Activated CD4-positive, alpha-beta T cell treated with anti-CD3 and anti-CD28 coated beads for 24 hours (primary cell): ENCODE results near the gene PIK3R6.
"Not testable (repeated sequence)": the region's sequence is repeated elsewhere in the genome, so short reads cannot be mapped to it uniquely, and the experiment has no call there.

Source experiments
- DNase-seq, 2 donors: peaks; one replicate each; pipeline ENCODE4 v3.0.0-alpha.2; 2020; ENCODE audit warnings: low read depth in 2 of 2

The PIK3R6 gene

GRCh38 chr17:8875436-8875835, 8.0 kb upstream of the PIK3R6 start:
- no peak for DNase-seq

- DNase-seq: no peak
These were observed 6.6 kb upstream of the PIK3R6 start for GRCh38 chr17:8873801-8874715.

DNA sequence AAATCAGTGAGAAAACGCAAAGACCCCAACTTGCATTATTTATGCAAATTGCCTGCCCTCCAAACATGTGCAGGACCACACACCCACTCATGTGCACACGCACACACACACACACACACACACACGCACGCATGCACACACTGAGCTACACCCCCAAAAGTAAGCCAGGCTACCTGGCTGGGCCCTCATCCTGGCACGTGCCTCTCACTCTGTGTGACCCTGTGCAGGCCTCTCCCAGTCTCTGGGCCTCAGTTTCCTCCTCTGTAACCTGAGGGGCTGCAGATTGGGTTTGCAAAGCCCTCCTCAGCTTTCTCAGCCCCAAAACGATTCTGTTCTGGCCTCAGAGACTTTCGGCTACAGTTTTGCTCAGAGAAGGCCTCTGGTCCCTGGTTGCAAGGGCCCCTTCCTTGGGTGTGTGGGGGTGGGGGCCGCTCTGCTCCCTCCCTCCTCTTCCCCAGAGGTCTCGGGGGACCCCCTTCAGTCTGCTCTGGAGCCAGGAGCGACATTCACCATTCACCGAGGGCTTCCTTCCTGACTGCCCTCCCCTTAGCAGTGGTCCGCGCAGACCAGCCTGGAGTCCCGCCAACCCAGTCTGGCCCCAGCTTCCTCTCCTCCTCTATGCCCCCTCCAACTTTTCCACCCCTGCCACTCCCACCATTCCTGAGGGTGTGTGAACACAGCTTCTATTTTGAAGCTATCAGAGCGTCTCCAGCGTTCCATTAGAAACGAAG, 5.4 kb upstream of the PIK3R6 start:
- no peak for DNase-seq

- DNase-seq: no peak
These were observed 4.7 kb upstream of the PIK3R6 start for GRCh38 chr17:8872036-8872704.

- DNase-seq: no peak
These were observed 3.7 kb upstream of the PIK3R6 start for GRCh38 chr17:8871081-8871581.

DNA sequence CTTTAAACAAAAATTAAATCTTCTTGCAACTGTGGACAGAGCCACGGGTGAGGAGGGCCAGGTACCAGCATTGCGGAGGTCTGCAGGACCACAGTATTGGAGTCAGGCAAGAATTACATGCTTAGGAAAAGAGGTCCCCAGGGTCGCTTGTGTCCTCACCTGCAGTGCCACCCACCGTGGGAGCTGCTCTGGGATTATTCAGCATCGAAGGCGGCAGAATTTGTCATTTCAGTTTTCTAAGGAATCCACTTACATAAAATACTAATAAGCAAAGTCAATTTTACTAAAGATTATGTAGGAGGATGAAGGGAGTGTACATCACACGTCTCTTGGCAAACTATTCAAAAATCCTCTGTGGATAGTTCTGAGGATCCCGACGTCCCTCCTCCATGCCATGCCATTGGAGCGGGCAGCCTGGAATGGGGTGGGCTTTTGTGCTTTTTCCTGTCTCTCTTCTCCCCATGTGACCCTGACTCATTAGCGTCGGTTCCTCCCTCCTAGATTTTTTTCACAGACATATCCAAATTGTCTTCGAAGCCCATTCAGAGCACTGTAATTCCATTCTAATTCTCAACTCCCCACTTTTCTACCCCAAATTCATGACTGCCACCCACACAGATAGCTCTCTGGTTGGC, 3.0 kb upstream of the PIK3R6 start:
- DNase-seq: no peak

GRCh38 chr17:8869114-8869815, 1.8 kb upstream of the PIK3R6 start:
- DNase-seq: no peak

DNA sequence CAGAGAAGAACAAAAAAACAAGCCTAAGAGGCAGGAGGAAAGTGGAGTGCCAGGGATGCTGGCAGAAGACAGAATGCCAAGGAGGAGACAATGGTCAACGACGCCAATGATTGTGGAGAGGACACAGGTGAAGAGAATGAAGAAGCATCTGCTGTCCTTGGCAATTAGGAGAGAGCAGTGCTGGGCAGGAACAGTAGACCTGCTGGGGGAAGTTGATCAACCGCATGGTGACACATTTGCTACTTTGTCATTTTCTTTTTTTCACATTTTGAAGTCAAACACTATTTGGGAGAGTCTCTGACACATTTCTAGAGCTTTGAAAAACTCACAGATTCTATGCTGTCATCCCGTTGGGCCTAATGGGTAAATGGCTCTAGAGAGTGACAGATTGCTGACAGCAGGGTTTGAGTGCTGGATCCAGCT, 1.1 kb upstream of the PIK3R6 start:
- DNase-seq: no peak

GRCh38 chr17:8868092-8868491, 618 bp upstream of the PIK3R6 start:
- DNase-seq: no peak

DNA sequence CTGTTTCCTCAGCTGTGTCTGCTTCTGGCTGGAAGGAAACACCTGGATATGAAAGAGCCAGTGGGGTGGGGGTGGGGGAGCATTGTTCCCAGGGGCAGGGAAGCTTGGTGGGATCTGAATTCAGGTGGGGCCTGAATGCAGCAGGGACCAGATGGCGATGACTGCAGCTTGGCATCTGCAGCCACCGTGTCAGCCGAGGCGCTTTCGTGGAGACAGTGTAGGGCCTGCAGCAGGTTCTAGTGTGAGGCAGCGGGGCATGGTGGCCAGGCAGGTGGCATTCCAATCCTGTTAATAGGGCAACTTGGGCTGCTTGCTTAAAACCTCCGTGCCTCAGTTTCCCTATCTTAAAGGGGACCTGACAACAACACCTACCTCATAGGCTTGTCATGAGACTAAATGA, 1.7 kb downstream of the PIK3R6 start:
- no peak for DNase-seq

- DNase-seq: no peak
These were observed 2.1 kb downstream of the PIK3R6 start for GRCh38 chr17:8865385-8865784.

GRCh38 chr17:8862213-8863056, 5.0 kb downstream of the PIK3R6 start:
- DNase-seq: no peak

DNA sequence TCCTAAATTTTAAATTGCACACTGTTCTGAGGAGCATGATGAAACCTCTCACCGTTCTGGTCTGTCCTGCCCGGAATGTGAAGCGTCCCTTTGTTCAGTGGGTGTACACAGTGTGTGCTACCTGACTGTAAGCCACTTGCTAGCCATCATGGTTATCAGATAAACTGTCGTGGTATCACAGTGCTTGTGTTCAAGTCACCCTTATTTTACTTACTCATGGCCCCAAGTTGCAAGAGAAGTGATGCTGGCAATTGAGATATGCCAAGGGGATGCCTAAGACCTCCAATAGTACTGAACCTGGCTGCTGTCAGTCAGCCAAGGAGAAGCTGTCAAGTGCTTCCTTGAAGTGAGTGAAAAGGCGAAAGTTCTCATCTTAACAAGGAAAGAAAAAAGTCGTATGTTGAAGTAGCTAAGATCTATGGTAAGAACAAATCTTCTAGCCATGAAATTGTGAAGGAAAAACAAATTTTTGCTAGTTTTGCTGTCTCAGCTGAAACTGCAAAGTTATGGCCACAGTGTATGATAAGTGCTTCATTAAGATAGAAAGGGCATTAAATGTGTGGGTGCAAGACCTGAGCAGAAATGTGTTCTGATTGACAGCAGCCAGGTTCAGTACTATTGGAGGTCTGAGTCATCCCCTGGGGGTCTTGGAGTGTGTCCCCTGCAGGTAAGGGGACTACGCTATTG, 5.8 kb downstream of the PIK3R6 start:
- DNase-seq: no peak

GRCh38 chr17:8859804-8860430, 7.6 kb downstream of the PIK3R6 start:
- no peak for DNase-seq

- DNase-seq: no peak
These were observed 8.3 kb downstream of the PIK3R6 start for GRCh38 chr17:8859027-8859803.

GRCh38 chr17:8857919-8858318, 9.6 kb downstream of the PIK3R6 start:
- no peak for DNase-seq

DNA sequence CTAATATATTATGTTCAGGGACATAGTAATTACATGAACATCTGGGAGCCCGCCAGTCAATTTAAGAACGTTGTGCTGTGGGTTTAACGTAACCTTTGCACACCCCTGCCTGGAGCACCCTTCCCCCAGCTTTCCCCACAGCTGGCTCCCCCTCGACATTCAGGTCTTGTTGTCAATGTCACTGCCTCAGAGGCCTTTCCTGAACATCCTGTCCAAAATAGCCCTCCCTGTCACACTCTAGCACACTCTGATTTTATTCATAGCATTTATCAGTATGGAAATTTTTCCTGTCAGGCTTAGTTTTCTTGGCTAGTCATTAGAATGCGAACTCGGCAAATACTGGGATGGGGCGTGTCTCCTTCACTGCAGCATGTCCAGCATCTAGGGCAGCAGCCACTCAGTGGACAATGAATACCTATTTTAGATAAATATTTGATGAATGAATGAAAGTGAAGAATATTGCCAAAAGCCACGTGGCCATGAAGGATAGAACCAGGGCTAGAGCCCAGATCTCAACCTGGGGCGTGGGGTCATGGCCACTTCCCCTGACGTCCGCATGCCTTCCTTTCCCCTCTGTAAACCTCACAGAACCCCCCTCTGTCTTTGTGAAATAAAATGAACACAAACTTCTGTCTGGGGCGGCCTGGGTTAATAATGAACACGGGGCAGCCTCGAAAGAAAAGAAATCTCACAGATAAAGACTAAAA, 10.5 kb downstream of the PIK3R6 start:
- DNase-seq: no peak

- DNase-seq: not testable (repeated sequence)
These were observed 11.3 kb downstream of the PIK3R6 start for GRCh38 chr17:8856205-8856603.
